COLO829 (cell line): ENCODE data around the gene SLC25A45.
A peak's percentile ranks its signal among the peaks of the same experiment; 100 is the strongest.
"Not testable (repeated sequence)": the region's sequence is repeated elsewhere in the genome, so short reads cannot be mapped to it uniquely, and the experiment has no call there.

Source experiments
- DNase-seq: peaks from one replicate; pipeline ENCODE4 v3.0.0; 2012; ENCODE audit warnings: low spot score

Gene SLC25A45

DNA sequence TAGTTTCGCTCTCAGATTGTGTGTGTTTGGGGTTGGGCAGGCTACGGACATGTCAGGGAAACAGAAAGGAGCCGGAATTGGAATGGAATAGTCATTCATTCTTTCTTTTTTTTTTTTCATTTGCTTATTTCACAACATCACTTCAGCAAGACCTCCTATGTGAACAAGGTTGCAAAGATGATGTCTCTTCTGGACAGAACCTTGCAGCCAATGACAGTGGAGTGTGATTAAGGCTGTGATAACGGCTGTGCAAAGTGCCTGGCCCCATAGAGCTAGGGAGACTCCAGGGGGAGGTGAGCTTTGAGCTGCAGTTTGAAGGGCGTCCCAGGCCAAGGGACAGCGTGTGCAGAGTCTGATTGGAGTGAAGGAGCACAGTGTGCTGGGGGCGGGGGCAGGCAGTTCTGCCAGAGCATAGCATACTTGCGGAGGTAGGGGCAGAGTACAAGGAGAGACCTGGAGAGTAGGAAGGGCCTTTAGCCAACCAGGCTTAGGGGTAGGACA is 24.5 kb downstream of the SLC25A45 start:
- no peak for DNase-seq

- no peak for DNase-seq
Measured at GRCh38 chr11:65356394-65356972, 26.0 kb downstream of the SLC25A45 start.

DNA sequence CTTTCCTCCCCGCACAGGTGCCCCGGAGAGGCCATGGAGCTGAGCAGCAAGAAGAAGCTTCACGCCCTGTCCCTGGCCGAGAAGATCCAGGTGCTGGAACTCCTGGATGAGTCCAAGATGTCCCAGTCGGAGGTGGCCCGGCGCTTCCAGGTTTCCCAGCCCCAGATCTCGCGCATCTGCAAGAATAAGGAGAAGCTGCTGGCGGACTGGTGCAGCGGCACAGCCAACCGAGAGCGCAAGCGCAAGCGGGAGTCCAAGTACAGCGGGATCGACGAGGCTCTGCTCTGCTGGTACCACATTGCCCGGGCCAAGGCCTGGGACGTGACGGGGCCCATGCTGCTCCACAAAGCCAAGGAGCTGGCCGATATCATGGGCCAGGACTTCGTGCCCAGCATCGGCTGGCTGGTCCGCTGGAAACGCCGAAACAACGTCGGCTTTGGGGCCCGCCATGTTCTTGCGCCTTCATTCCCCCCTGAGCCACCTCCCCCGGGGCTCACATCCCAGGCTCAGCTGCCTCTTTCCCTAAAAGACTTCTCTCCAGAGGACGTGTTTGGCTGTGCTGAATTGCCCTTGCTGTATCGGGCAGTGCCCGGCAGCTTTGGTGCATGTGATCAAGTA is 26.6 kb downstream of the SLC25A45 start:
- no peak for DNase-seq

DNA sequence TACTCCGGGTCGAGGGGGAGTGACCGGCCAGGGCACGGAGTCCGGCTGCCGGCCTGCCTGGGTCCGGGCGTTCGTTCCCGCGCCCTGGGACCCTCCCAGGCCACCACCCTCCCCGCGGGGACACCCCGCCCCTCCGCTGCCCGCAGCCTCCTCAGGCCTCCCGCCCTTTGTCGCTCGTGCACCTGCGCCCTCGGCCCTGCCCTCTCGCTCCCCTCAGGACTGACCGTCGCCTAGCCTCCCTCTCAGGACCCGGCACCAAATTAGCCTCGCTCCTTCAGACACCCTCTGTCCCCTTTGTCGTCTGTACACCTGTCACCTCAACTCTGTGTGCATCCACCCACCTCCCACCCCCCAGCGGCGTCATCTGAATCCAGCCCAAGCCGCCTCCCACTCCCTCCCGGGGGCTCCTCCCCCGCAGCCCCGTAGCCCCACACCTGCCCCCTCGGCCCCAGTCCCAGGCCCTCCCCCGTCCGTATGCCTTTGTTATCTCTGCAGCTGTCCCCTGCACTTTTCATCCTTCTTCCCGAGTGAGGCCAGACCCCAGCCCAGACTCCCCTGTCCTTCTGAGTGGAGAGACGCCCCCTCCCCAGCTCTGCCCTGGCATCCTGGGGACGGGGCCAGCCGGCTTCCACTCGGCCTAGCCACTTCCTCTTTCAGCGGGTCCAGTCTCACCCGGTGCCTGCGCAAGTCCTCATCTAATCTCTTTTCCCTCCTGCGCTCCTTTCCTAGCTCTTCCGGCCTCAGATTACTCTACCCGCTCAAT is 27.3 kb downstream of the SLC25A45 start:
- DNase-seq = no peak

- DNase-seq = peak; percentile 96
Measured at GRCh38 chr11:65354265-65355012, 28.0 kb downstream of the SLC25A45 start, which contains the start of gene TIGD3. TIGD3 (plus strand) TSS chr11:65354751; CDS start chr11:65355809, 1,058 bp downstream.

DNA sequence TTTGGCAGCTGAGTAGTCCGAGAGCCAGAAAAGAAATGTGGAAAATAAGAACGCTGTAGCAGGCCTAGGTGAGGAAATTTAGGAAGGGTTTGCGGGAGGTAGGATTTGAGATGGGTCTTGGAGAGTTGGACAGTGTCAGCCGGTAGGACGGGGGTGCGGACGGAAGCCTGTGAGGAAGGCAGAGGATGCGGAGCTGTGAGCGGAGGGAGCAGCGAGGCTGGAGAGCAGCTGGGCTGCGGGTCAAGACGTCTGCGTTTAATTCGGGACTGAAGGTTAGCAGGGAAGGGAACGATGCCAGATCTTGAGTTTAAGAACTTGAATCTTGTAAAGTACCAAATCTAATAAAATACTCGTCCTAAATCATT is 28.6 kb downstream of the SLC25A45 start:
- no peak for DNase-seq

DNA sequence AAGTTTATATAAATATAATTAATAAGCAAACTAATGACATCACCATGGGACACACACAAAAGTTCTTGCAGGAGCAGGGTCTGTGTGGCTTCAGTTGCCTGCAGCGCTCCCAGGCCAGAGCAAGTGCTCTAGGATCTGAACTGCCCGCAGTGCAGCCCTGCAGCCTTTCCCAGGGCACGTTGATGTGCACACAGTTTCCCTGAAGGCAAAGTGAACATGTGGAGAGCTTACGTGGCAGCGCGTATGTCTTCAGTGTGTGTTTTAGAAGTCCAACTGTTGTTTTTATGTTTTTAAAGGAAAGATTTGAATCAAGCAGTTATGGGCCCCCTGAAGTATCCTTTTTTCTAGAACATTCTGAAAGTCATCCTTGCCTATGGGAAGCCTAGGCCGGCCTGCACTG is 29.1 kb downstream of the SLC25A45 start:
- no peak for DNase-seq

DNA sequence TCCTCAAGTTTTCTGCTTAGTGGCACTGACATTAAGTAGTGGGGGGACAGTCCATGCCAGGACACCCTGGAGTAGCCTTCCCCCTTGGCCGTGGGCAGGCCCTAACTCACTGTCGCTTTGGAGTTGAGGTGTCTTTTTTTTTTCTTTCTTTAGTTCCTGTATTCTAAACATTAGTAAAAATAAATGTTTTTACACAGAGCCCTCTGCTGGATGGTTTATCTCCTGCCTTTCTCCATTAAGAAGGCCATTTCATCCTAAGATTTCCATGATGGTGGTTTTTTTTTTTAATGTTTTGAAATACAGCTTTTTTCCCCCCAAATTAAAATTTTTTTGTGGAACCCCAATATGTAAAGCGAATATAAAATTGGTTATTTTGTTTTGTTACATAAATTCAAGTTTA is 29.7 kb downstream of the SLC25A45 start:
- no peak for DNase-seq

- no peak for DNase-seq
Measured at GRCh38 chr11:65351511-65351910, 30.9 kb downstream of the SLC25A45 start.

DNA sequence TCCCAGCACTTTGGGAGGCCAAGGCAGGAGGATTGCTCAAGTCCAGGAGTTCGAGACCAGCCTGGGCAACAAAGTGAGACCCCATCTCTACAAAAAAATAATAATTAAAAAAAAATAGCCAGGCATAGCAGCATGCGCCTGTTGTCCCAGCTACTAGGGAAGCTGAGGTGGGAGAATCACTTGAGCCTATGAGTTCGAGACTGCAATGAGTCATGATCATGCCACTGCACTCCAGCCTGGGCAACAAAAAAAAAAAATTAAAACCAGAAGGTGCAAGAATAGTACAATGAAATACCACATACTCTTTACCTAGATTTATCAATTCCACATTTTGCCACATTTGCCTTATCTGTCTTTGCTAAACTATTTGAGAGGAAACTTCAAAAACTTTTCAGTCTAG is 40.6 kb downstream of the SLC25A45 start:
- DNase-seq = no peak

DNA sequence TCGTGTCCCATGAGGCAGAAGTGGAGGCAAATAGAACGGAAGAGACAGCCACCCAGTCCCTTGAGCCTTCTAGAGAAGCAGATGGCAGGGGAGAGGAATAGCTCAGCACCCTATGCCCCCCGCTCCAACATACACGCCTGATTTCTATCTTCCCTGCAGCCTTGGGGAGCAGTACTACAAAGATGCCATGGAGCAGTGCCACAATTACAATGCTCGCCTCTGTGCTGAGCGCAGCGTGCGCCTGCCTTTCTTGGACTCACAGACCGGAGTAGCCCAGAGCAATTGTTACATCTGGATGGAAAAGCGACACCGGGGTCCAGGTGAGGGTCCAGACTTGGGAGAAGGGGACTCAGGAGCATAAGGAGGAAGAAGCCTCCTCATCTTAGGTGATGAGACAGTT is 42.2 kb downstream of the SLC25A45 start:
- DNase-seq = no peak

- no peak for DNase-seq
Measured at GRCh38 chr11:65338676-65339075, 43.8 kb downstream of the SLC25A45 start.

GRCh38 chr11:65334696-65335295 is 47.6 kb downstream of the SLC25A45 start:
- no peak for DNase-seq

DNA sequence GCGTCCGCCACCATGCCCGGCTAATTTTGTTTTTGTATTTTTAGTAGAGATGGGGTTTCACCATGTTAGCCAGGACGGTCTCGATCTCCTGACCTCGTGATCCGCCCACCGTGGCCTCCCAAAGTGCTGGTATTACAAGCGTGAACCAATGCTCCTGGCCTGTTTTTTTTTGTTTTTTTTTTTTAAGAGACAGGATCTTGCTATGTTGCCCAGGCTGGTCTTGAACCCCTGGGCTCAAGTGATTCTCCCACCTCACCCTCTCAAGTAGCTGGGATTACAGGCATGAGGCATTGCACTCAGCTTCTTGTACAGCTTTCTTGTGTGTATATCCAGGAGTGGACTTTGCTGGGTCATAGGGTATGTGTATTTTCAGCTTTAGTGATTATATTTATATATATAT is 49.9 kb downstream of the SLC25A45 start:
- DNase-seq = not testable (repeated sequence)

- DNase-seq = no peak
Measured at GRCh38 chr11:65330544-65330943, 51.9 kb downstream of the SLC25A45 start.

DNA sequence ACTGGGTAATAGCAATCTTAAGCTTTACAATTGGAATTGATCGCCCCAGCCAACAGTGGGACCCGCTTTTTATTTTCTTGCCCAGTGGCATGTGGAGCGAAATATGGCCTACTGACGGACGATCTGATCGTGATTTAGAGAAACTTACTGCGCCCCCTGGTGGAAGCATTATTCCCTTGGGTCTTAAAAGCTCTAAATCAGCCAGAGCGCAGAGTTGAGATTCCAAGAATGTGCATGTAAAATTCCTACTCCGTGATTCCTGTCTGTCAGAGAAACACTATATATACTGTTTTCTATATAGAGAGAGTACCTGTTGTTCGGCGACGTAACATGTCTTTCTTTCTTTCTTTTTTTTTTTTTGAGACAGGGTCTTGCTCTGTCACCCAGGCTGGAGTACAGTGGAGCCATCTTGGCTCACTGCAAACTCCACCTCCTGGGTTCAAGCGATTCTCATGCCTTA is 52.5 kb downstream of the SLC25A45 start:
- peak; percentile 84 for DNase-seq

GRCh38 chr11:65329478-65329877 is 53.0 kb downstream of the SLC25A45 start:
- DNase-seq = no peak

GRCh38 chr11:65327021-65327420 is 55.4 kb downstream of the SLC25A45 start:
- no peak for DNase-seq

GRCh38 chr11:65325435-65325834 is 57.0 kb downstream of the SLC25A45 start:
- no peak for DNase-seq
